IMR-90 (cell line): ENCODE results near the gene ITPR2. TPM values are rescaled to one million over a fixed set of nuclear protein-coding genes. Genes with fewer than 3 reads are reported as not detected.

Experiments
- ATAC-seq: fragments of 200-7000 bp; cut with Tn5 transposase; 2 replicates; pipeline ENCODE4 v1.9.1; 2020; ENCODE audit warnings: low read depth, mild to moderate bottlenecking, moderate library complexity
- BruUV-seq: library from RNA; stranded (reverse); fragments of 400-500 nt; replicated peaks from 2 replicates; lab custom pipeline; 2021; lab: Mats Ljungman, UMichigan
- CTCF ChIA-PET: fragments of 300-600 bp; formaldehyde crosslinking; extraction: SDS; loops from one replicate; lab custom pipeline; 2021; ENCODE audit warnings: antibody characterized with exemption; lab: Yijun Ruan, JAX
- POLR2A ChIA-PET: fragments of 300-600 bp; sonication (Branson Sonifier 250); formaldehyde crosslinking; loops from one replicate; lab custom pipeline; 2022; ENCODE audit warnings: antibody characterized with exemption; ENCODE audit not compliant: unreplicated experiment; lab: Charles Lee
- DNase-seq: peaks from one replicate; pipeline ENCODE4 v3.0.0; 2013
- H2AFZ ChIP-seq: replicated peaks from 2 replicates; pipeline ENCODE3; 2013; ENCODE audit warnings: low read length, mild to moderate bottlenecking; ENCODE audit not compliant: poor library complexity
- H2AK5ac ChIP-seq: 2 replicates; pipeline ENCODE4 v1.6.1; 2013; ENCODE audit warnings: low read depth, low read length, inconsistent platforms
- H2AK9ac ChIP-seq: replicated peaks from 2 replicates; pipeline ENCODE3; 2013; ENCODE audit warnings: mild to moderate bottlenecking, low read depth, low read length, moderate library complexity; ENCODE audit not compliant: poor library complexity
- H2BK120ac ChIP-seq: 2 replicates; pipeline ENCODE4 v1.6.1; 2013; ENCODE audit warnings: low read depth, low read length, inconsistent platforms
- H2BK15ac ChIP-seq: 3 replicates; pipeline ENCODE4 v1.6.1; 2013; ENCODE audit warnings: low read depth, low read length, inconsistent platforms
- H2BK20ac ChIP-seq: 2 replicates; pipeline ENCODE4 v1.6.1; 2013; ENCODE audit warnings: low read depth, mild to moderate bottlenecking, inconsistent platforms, low read length, moderate library complexity
- H2BK5ac ChIP-seq: 2 replicates; pipeline ENCODE4 v1.6.1; 2013; ENCODE audit warnings: mild to moderate bottlenecking, low read depth, low read length, inconsistent platforms; ENCODE audit not compliant: poor library complexity, severe bottlenecking
- H3K14ac ChIP-seq: replicated peaks from 2 replicates; pipeline ENCODE4 v1.6.1; 2013; ENCODE audit warnings: low read depth, low read length, inconsistent platforms
- H3K18ac ChIP-seq: 2 replicates; pipeline ENCODE4 v1.6.1; 2013; ENCODE audit warnings: low read depth, low read length, control low read depth
- H3K23ac ChIP-seq: 2 replicates; pipeline ENCODE4 v1.6.1; 2013; ENCODE audit warnings: low read depth, low read length, inconsistent platforms
- H3K27ac ChIP-seq: 2 replicates; pipeline ENCODE4 v1.5.1; 2013; ENCODE audit warnings: mild to moderate bottlenecking, control low read depth, low read length; ENCODE audit not compliant: insufficient read depth
- H3K27me3 ChIP-seq: 2 replicates; pipeline ENCODE4 v1.6.1; 2013; ENCODE audit warnings: low read length; ENCODE audit not compliant: control insufficient read depth, insufficient read depth
- H3K36me3 ChIP-seq: 2 replicates; pipeline ENCODE4 v1.6.1; 2013; ENCODE audit warnings: low read length, mixed read lengths; ENCODE audit not compliant: control insufficient read depth, insufficient read depth
- H3K4ac ChIP-seq: 2 replicates; pipeline ENCODE4 v1.6.1; 2013; ENCODE audit warnings: low read depth, low read length, inconsistent platforms
- H3K4me1 ChIP-seq: 2 replicates; pipeline ENCODE4 v1.6.1; 2013; ENCODE audit warnings: low read length, mixed read lengths; ENCODE audit not compliant: control insufficient read depth, insufficient read depth
- H3K4me2 ChIP-seq: 2 replicates; pipeline ENCODE4 v1.6.1; 2013; ENCODE audit warnings: low read depth, mild to moderate bottlenecking, control low read depth, low read length, moderate library complexity
- H3K4me3 ChIP-seq: 2 replicates; pipeline ENCODE4 v1.5.1; 2013; ENCODE audit warnings: low read depth, mild to moderate bottlenecking, control low read depth, low read length, moderate library complexity; ENCODE audit not compliant: insufficient read depth
- H3K56ac ChIP-seq: 2 replicates; pipeline ENCODE4 v1.6.1; 2013; ENCODE audit warnings: low read length, inconsistent platforms; ENCODE audit not compliant: insufficient read depth; ENCODE audit errors: extremely low read depth
- H3K79me1 ChIP-seq, 2 experiments: 2 replicates each; pipeline ENCODE4 v1.6.1; 2013; ENCODE audit warnings: low read length in 2 of 2, inconsistent platforms in 1 of 2, low read depth in 1 of 2
- H3K9ac ChIP-seq: 2 replicates; pipeline ENCODE4 v1.6.1; 2013; ENCODE audit warnings: low read depth, low read length, control low read depth
- H3K9me1 ChIP-seq: 2 replicates; pipeline ENCODE4 v1.6.1; 2013; ENCODE audit warnings: low read length, inconsistent platforms; ENCODE audit not compliant: insufficient read depth
- H3K9me3 ChIP-seq: 2 replicates; pipeline ENCODE4 v1.6.1; 2013; ENCODE audit warnings: low read length; ENCODE audit not compliant: control insufficient read depth, insufficient read depth
- H4K20me1 ChIP-seq: 2 replicates; pipeline ENCODE4 v1.6.1; 2013; ENCODE audit warnings: low read length, inconsistent platforms; ENCODE audit not compliant: insufficient read depth
- H4K5ac ChIP-seq: 2 replicates; pipeline ENCODE4 v1.6.1; 2013; ENCODE audit warnings: mild to moderate bottlenecking, low read depth, low read length, control low read depth
- H4K8ac ChIP-seq, 2 experiments: 2 replicates each; pipeline ENCODE4 v1.6.1; 2013; ENCODE audit warnings: low read depth in 2 of 2, low read length in 2 of 2, control low read depth in 1 of 2, inconsistent platforms in 1 of 2
- H4K91ac ChIP-seq: 2 replicates; pipeline ENCODE4 v1.6.1; 2013; ENCODE audit warnings: low read depth, low read length, inconsistent platforms; ENCODE audit not compliant: insufficient read depth
- BHLHE40 ChIP-seq: fragments of 150-350 bp; IDR thresholded peaks from 2 replicates; pipeline ENCODE4 v1.6.1; 2016; ENCODE audit warnings: mild to moderate bottlenecking, low read depth, low read length
- CHD1 ChIP-seq: IDR thresholded peaks from 2 replicates; pipeline ENCODE4 v1.6.1; 2012; ENCODE audit warnings: low read depth, low read length, improper control_type of control experiment
- FOS ChIP-seq: fragments of 150-350 bp; IDR thresholded peaks from 2 replicates; pipeline ENCODE4 v1.6.1; 2016; ENCODE audit warnings: low read depth, low read length
- MAFK ChIP-seq: IDR thresholded peaks from 2 replicates; pipeline ENCODE4 v1.6.1; 2012; ENCODE audit warnings: low read depth, low read length, improper control_type of control experiment
- MAZ ChIP-seq: IDR thresholded peaks from 2 replicates; pipeline ENCODE4 v1.6.1; 2012; ENCODE audit warnings: low read depth, mild to moderate bottlenecking, low read length, improper control_type of control experiment, moderate library complexity, borderline replicate concordance
- MXI1 ChIP-seq: IDR thresholded peaks from 2 replicates; pipeline ENCODE4 v1.6.1; 2012; ENCODE audit warnings: low read depth, mild to moderate bottlenecking, low read length, moderate library complexity, borderline replicate concordance
- POLR2A ChIP-seq: IDR thresholded peaks from 2 replicates; pipeline ENCODE4 v1.6.1; 2012; ENCODE audit warnings: mild to moderate bottlenecking, low read depth, low read length
- SMC3 ChIP-seq: fragments of 150-350 bp; IDR thresholded peaks from 2 replicates; pipeline ENCODE4 v1.6.1; 2016; ENCODE audit warnings: low read depth, mild to moderate bottlenecking, antibody characterized with exemption, low read length, moderate library complexity
- WGBS, 2 experiments: methylation state at CpG; one replicate each; pipeline versions ENCODE4 v1.1.5 to v1.1.7; 2013; ENCODE audit warnings: missing lambda C conversion rate in 2 of 2; ENCODE audit not compliant: insufficient read length in 1 of 2; ENCODE audit errors: extremely low coverage in 2 of 2; 5-methylcytosine and 5-hydroxymethylcytosine counted together
- dilution Hi-C: fragments of 300-500 bp; cut with HindIII; formaldehyde crosslinking; loops from one replicate; pipeline ENCODE4 v1.14.3; 2018; ENCODE audit warnings: low sequenced_read_pairs; ENCODE audit not compliant: unreplicated experiment
- in situ Hi-C: fragments of 300-500 bp; cut with MboI; formaldehyde crosslinking; loops from 3 replicates; pipeline ENCODE4 v1.14.3; 2019; ENCODE audit warnings: low sequenced_read_pairs, inconsistent platforms, mixed read lengths
- intact Hi-C: fragments of 100-400 bp; cut with micrococcal nuclease; formaldehyde crosslinking; loops from 2 replicates; pipeline ENCODE4 v1.10.0; 2022
- polyA plus RNA-seq, 3 experiments: library from polyadenylated mRNA; depleted of rRNA; stranded (reverse); fragments of >200 nt; gene quantifications; 2 replicates each; pipeline ENCODE4 v1.2.3, GENCODE V29; 2012; ENCODE audit warnings: low replicate concordance in 1 of 3
- total RNA-seq: library from RNA; depleted of rRNA; stranded (reverse); fragments of >200 nt; gene quantifications from 2 replicates; pipeline ENCODE4 v1.2.3, GENCODE V29; 2012
- TF ChIP-seq, protein P1 (sequence below): conservative IDR thresholded peaks from 2 replicates; pipeline ENCODE4 v1.5.1; 2012; ENCODE audit warnings: mild to moderate bottlenecking, low read depth, low read length, improper control_type of control experiment

ITPR2 gene
- total and polyA plus RNA-seq, 2 of the 4 experiments (the other 2 are of a cell fraction), result 1.2 to 9.0 TPM

GRCh38 chr12:26295001-26295400, 538.0 kb downstream of the ITPR2 start:
- in situ Hi-C loops (no loop called here), dilution Hi-C loops (no loop called here), intact Hi-C loops (no loop called here)
- H3K9me3 ChIP-seq, result no peaks in the 10 kb centered on the region
- H2AFZ ChIP-seq, result no peak overlapping the region
- H3K4me2 ChIP-seq, result no peak overlapping the region
- H2BK5ac ChIP-seq, result no peak overlapping the region
- no peak overlapping the region for H2BK120ac ChIP-seq
- no peak for TF ChIP-seq POLR2A
- TF ChIP-seq BHLHE40, result no peak
- TF ChIP-seq MXI1, result no peak
- TF ChIP-seq SMC3, result no peak
- no peak for TF ChIP-seq MAFK
- TF ChIP-seq, protein P1, sequence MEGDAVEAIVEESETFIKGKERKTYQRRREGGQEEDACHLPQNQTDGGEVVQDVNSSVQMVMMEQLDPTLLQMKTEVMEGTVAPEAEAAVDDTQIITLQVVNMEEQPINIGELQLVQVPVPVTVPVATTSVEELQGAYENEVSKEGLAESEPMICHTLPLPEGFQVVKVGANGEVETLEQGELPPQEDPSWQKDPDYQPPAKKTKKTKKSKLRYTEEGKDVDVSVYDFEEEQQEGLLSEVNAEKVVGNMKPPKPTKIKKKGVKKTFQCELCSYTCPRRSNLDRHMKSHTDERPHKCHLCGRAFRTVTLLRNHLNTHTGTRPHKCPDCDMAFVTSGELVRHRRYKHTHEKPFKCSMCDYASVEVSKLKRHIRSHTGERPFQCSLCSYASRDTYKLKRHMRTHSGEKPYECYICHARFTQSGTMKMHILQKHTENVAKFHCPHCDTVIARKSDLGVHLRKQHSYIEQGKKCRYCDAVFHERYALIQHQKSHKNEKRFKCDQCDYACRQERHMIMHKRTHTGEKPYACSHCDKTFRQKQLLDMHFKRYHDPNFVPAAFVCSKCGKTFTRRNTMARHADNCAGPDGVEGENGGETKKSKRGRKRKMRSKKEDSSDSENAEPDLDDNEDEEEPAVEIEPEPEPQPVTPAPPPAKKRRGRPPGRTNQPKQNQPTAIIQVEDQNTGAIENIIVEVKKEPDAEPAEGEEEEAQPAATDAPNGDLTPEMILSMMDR, result no peak
- no peak for TF ChIP-seq CHD1
- TF ChIP-seq MAZ, result no peak
- TF ChIP-seq FOS, result no peak
- H3K4me3 ChIP-seq, result no peak overlapping the region
- H3K23ac ChIP-seq, result no peak overlapping the region
- H3K9me1 ChIP-seq, result 0 out of 2 replicates have a peak, but pooled peaks cover 3% of the 10 kb centered on the region
- DNase-seq (no peak), ATAC-seq (no peak)
- no peak overlapping the region for H4K8ac ChIP-seq
- no peaks in the 10 kb centered on the region for H3K36me3 ChIP-seq
- no peak overlapping the region for H2BK15ac ChIP-seq
- no peaks in the 10 kb centered on the region; the same call in 1 of the 2 replicates for H3K4me1 ChIP-seq
- ChIA-PET CTCF (no interaction called here), POLR2A (no interaction called here)
- H3K27me3 ChIP-seq, result no peaks in the 10 kb centered on the region
- H3K27ac ChIP-seq, result no peak overlapping the region
- H4K91ac ChIP-seq, result no peak overlapping the region
- WGBS, 2 experiments, result 60% methylated on average over 1 of the region's 4 CpGs; no CpG with 5 or more reads in 1 of the 2 experiments
- H4K5ac ChIP-seq, result no peak overlapping the region
- H3K79me1 ChIP-seq, result no peaks in the 10 kb centered on the region
- H3K18ac ChIP-seq, result no peak overlapping the region
- H3K9ac ChIP-seq, result no peak overlapping the region
- H2BK20ac ChIP-seq, result no peak overlapping the region
- H2AK5ac ChIP-seq, result no peak overlapping the region
- no peak overlapping the region for H3K56ac ChIP-seq
- no peak overlapping the region for H2AK9ac ChIP-seq
- H3K4ac ChIP-seq, result no peak overlapping the region
- no peaks in the 10 kb centered on the region for H4K20me1 ChIP-seq
- no peak overlapping the region for H3K14ac ChIP-seq
- no TSS peak for BruUV-seq
